ENCODE data around the gene CLCN4.

The CLCN4 gene

GRCh38 chrX:10156199-10157031, at the start of gene CLCN4:
Gene CLCN4 (plus strand): TSS chrX:10156975. CDS start chrX:10185033, 28,058 bp downstream.
- DNase-seq (ENCODE audit: low read depth in 3 of 3), result no peak

- DNase-seq (ENCODE audit: low read depth in 3 of 3), result no peak
These were observed 49.3 kb upstream of the CLCN4 start for GRCh38 chrX:10107483-10107882.

GRCh38 chrX:10108288-10108687, 48.5 kb upstream of the CLCN4 start:
- DNase-seq (ENCODE audit: low read depth in 3 of 3), result no peak

- no peak for DNase-seq (ENCODE audit: low read depth in 3 of 3)
These were observed 47.1 kb upstream of the CLCN4 start for GRCh38 chrX:10109695-10110094.

- no peak for DNase-seq (ENCODE audit: low read depth in 3 of 3)
These were observed 46.3 kb upstream of the CLCN4 start for GRCh38 chrX:10110316-10110935.

GRCh38 chrX:10110984-10111363, 45.8 kb upstream of the CLCN4 start:
- DNase-seq (ENCODE audit: low read depth in 3 of 3), result peak; percentile 35 to 52 (median 50)

GRCh38 chrX:10111364-10112148, 45.2 kb upstream of the CLCN4 start:
- DNase-seq (ENCODE audit: low read depth in 3 of 3), result peak; percentile 25 to 40 (median 39)

GRCh38 chrX:10112510-10112909, 44.3 kb upstream of the CLCN4 start:
- no peak for DNase-seq (ENCODE audit: low read depth in 3 of 3)

- DNase-seq (ENCODE audit: low read depth in 3 of 3), result no peak
These were observed 41.7 kb upstream of the CLCN4 start for GRCh38 chrX:10115082-10115481.

- no peak for DNase-seq (ENCODE audit: low read depth in 3 of 3)
These were observed 39.5 kb upstream of the CLCN4 start for GRCh38 chrX:10117301-10117700.

- no peak for DNase-seq (ENCODE audit: low read depth in 3 of 3)
These were observed 38.9 kb upstream of the CLCN4 start for GRCh38 chrX:10117864-10118377.

- no peak for DNase-seq (ENCODE audit: low read depth in 3 of 3)
These were observed 38.2 kb upstream of the CLCN4 start for GRCh38 chrX:10118530-10118929.

GRCh38 chrX:10119399-10119990, 37.3 kb upstream of the CLCN4 start:
- peak; percentile 16 to 67 (median 22) for DNase-seq (ENCODE audit: low read depth in 3 of 3)

- DNase-seq (ENCODE audit: low read depth in 3 of 3), result no peak
These were observed 36.4 kb upstream of the CLCN4 start for GRCh38 chrX:10120331-10120730.

GRCh38 chrX:10120828-10121227, 35.9 kb upstream of the CLCN4 start:
- no peak for DNase-seq (ENCODE audit: low read depth in 3 of 3)

- no peak for DNase-seq (ENCODE audit: low read depth in 3 of 3)
These were observed 35.0 kb upstream of the CLCN4 start for GRCh38 chrX:10121787-10122186.

- DNase-seq (ENCODE audit: low read depth in 3 of 3), result no peak
These were observed 32.1 kb upstream of the CLCN4 start for GRCh38 chrX:10124506-10125247.

- no peak for DNase-seq (ENCODE audit: low read depth in 3 of 3)
These were observed 31.5 kb upstream of the CLCN4 start for GRCh38 chrX:10125248-10125615.

- DNase-seq (ENCODE audit: low read depth in 3 of 3), result no peak
These were observed 30.7 kb upstream of the CLCN4 start for GRCh38 chrX:10126044-10126443.

- DNase-seq (ENCODE audit: low read depth in 3 of 3), result no peak
These were observed 29.9 kb upstream of the CLCN4 start for GRCh38 chrX:10126834-10127233.

GRCh38 chrX:10128386-10128785, 28.4 kb upstream of the CLCN4 start:
- DNase-seq (ENCODE audit: low read depth in 3 of 3), result no peak

All from stimulated activated CD4-positive, alpha-beta T cell treated with anti-CD3 and anti-CD28 coated beads, TNF-alpha, amount 100 ng/mL, for 4 hours (primary cell).